T47D (cell line): ENCODE data around the gene KRTAP16-1.
"Not testable (repeated sequence)": the region's sequence is repeated elsewhere in the genome, so short reads cannot be mapped to it uniquely, and the experiment has no call there.

Source experiments
- DNase-seq, 2 experiments: peaks; one replicate each; pipeline versions ENCODE4 v3.0.0 to v3.0.0-alpha.2; 2011 to 2012; ENCODE audit warnings: low read depth in 1 of 2, low spot score in 1 of 2
- JUND ChIP-seq: IDR thresholded peaks from 2 replicates; pipeline ENCODE4 v1.6.1; 2012; ENCODE audit warnings: low read depth
- in situ Hi-C: cut with HindIII; loops from 2 replicates; pipeline ENCODE4 v1.10.0; 2016; ENCODE audit warnings: low sequenced_read_pairs, low pct_unique_long_range_greater_than_20kb

KRTAP16-1 gene

DNA sequence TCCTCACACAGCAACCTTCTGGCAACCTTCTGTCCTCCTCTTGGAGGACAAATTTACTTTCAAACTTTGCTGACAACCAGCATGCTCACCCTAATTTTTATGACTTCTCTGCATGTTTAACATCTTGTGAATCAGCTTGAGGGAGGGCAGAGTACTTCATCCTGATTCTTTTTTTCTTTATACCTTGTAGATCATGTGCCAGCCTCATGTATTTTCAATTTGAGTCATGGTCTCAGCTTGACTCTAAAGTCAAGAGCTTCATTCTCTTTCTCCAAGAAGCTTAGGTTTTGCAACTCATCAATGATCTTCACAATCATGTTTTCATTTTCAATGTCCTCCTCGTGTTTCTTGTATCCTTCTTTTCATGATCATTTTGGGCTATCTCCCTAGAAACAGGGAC lies 37.3 kb downstream of the KRTAP16-1 start:
- DNase-seq, result no peak
- in situ Hi-C loops, result no loop called here
- TF ChIP-seq JUND, result no peak

DNA sequence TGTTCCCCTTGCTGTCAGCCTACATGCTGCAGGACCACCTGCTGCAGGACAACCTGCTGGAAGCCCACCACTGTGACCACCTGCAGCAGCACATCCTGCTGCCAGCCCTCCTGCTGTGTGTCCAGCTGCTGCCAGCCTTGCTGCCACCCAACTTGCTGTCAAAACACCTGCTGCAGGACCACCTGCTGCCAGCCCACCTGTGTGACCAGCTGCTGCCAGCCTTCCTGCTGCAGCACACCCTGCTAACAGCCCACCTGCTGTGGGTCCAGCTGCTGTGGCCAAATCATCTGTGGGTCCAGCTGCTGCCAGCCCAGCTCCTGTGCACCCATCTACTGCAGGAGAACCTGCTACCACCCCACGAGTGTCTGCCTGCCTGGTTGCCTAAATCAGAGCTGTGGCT lies 37.8 kb downstream of the KRTAP16-1 start:
- in situ Hi-C loops, result not testable (repeated sequence)

GRCh38 chr17:41267711-41268110 lies 41.4 kb downstream of the KRTAP16-1 start:
- TF ChIP-seq JUND, result no peak
- DNase-seq, result no peak
- in situ Hi-C loops, result no loop called here

More for the DNA sequence above, 37.8 kb downstream of the KRTAP16-1 start:
- not testable (repeated sequence) for DNase-seq

GRCh38 chr17:41265078-41265477 lies 44.0 kb downstream of the KRTAP16-1 start, which contains the start of gene KRTAP9-6:
Gene KRTAP9-6 (plus strand): TSS chr17:41265378. CDS start chr17:41265378, 0 bp downstream.
- no peak for DNase-seq
- TF ChIP-seq JUND, result no peak
- in situ Hi-C loops, result no loop called here

DNA sequence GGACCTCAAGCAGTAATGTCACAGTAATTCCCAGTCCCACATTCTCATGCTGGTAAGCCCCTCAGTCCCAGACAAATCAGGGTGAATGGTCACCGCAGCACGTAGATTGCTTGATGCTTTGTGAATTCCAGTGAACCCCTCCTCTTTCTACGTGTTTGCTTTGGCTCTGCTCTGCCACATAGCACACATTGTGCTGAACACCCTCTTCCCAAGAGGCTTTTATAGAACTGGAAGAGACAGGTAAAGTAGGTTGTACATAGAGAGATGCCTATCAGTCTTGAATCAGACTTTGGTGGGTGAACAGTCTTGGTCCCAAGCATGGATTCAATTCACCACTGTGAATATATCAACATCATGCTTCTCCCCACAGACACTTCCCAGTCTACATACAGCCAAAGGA lies 44.5 kb downstream of the KRTAP16-1 start:
- in situ Hi-C loops, result no loop called here
- peak in 1 of 2 experiments; percentile 22 for DNase-seq
- TF ChIP-seq JUND, result no peak

GRCh38 chr17:41263212-41263611 lies 45.9 kb downstream of the KRTAP16-1 start:
- no peak for TF ChIP-seq JUND
- in situ Hi-C loops, result no loop called here
- DNase-seq, result no peak

GRCh38 chr17:41258406-41258805 lies 50.7 kb downstream of the KRTAP16-1 start:
- DNase-seq, result no peak
- no peak for TF ChIP-seq JUND
- in situ Hi-C loops, result no loop called here
